Measurements from ENCODE around the gene YBX2. TPM values are rescaled to one million over a fixed set of nuclear protein-coding genes. Genes with fewer than 3 reads are reported as not detected.
A peak's percentile ranks its signal among the peaks of the same experiment; 100 is the strongest.

The YBX2 gene
- total RNA-seq, 1 donor from 2014 or later = 1.3 TPM

DNA sequence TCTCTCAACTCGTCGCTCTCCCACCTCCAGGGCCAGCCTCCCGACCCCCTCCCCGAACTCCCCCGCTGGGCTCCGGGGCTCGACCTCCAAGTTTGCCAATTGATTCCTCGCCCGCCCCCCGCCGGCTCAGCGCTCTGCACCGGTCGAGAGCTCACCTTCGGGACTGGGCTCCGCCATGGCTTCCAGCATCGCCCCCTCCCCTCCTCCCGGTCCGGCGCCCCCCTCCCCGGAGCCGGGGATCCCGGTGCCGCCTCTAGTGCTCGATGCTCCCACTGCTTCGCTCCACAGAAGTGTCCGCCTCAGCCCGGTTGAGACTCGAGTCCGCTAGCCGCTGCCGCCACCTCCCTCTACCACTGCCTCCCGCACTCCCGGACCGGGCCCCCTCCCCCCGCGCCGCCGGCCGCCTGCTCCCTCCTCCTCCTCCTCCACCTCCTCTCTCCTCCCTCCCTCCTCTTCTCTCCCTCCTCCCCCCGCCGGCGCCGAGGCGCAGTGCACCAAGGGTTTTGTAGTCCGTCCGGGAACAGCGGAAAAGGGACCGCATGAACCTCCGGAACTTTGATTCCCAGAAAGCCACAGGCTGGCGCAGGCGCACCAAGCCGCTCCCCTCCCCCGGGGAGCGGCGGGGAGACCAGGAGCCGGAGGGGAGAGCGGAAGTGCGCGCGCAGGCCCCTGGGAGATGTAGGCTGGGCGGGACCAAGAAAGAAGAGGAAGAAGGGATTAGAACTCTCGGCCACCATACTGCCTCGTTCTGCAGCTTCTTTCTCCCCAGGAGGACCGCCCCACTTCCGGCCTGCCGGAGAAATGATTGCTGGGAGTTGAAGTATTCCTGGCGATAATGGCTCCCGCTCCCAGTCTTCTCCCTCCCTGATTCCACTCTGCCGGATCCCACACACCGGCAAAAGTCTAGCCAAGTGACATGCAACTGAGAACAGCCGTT lies 55.1 kb downstream of the YBX2 start, which contains the start of gene PHF23:
Gene PHF23, minus strand, starts transcription at position 367 of the 937 bp plus-strand sequence. Its CDS starts 178 bp downstream, at position 189.
- peaks cover 15% of the 10 kb centered on the region for H3K36me3 Mint-ChIP-seq (ENCODE audit: unreplicated experiment)
- H3K27me3 Mint-ChIP-seq (ENCODE audit: unreplicated experiment) = peaks cover 42% of the 10 kb centered on the region

DNA sequence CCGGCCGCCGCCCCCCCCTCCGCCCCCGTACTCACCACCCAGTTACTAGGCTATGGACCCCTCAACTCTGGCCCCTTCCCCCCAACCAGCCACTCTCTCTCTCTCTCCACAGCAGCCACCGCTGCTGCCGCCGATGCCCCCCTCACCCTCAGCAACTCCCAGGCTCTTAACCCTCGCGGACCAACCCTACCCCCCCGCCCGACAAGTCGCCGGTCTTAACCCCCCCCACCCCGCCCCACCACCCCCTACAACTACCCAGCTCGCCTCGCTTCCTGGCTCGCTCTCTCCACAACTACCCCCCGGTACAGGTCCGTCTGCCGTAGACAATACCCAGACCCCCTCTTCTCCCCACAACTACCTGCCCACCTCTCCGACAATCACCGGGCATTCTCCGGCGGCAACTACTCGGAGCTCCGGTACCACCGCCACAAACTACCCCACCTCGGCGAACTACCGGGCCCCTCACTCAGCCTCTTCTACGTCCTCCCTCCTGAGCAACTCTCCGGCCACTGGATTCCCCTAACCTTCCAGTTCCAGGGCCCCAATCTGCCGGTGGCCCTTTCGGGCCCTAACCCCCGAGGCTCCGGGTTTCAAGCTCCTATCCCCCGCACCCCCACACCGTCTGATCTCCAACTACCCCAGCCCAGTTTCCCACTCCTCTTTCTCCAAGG lies 55.9 kb downstream of the YBX2 start:
- Mint-ChIP-seq H3K27ac (ENCODE audit: unreplicated experiment) (peak overlapping the region; percentile 89), H3K9me3 (ENCODE audit: unreplicated experiment) (peaks cover 43% of the 10 kb centered on the region), H3K27me3 (ENCODE audit: unreplicated experiment) (peaks cover 46% of the 10 kb centered on the region), H3K4me1 (ENCODE audit: low read depth, unreplicated experiment) (peaks cover 27% of the 10 kb centered on the region), H3K4me3 (ENCODE audit: unreplicated experiment) (peak overlapping the region; percentile 93), H3K36me3 (ENCODE audit: unreplicated experiment) (peaks cover 15% of the 10 kb centered on the region)
- TF ChIP-seq, protein P1, sequence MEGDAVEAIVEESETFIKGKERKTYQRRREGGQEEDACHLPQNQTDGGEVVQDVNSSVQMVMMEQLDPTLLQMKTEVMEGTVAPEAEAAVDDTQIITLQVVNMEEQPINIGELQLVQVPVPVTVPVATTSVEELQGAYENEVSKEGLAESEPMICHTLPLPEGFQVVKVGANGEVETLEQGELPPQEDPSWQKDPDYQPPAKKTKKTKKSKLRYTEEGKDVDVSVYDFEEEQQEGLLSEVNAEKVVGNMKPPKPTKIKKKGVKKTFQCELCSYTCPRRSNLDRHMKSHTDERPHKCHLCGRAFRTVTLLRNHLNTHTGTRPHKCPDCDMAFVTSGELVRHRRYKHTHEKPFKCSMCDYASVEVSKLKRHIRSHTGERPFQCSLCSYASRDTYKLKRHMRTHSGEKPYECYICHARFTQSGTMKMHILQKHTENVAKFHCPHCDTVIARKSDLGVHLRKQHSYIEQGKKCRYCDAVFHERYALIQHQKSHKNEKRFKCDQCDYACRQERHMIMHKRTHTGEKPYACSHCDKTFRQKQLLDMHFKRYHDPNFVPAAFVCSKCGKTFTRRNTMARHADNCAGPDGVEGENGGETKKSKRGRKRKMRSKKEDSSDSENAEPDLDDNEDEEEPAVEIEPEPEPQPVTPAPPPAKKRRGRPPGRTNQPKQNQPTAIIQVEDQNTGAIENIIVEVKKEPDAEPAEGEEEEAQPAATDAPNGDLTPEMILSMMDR (IDR thresholded peaks at IDR 0.05; ENCODE audit: partially characterized antibody, unreplicated experiment) = no peak
- no peak for DNase-seq

More for the DNA sequence above, 55.1 kb downstream of the YBX2 start, which contains the start of gene PHF23:
- peak within 1 kb of the TSS; percentile 100 for H3K27ac Mint-ChIP-seq (ENCODE audit: unreplicated experiment)
- peak within 1 kb of the TSS; percentile 99 for H3K4me3 Mint-ChIP-seq (ENCODE audit: unreplicated experiment)
- H3K4me1 Mint-ChIP-seq (ENCODE audit: low read depth, unreplicated experiment) = peaks cover 29% of the 10 kb centered on the region
- TF ChIP-seq, protein P1 (IDR thresholded peaks at IDR 0.05; ENCODE audit: partially characterized antibody, unreplicated experiment) = no peak
- DNase-seq = peak; percentile 98
- H3K9me3 Mint-ChIP-seq (ENCODE audit: unreplicated experiment) = peaks cover 40% of the 10 kb centered on the region

Other genes starting within 250 kb of the YBX2 start
- not detected for gene CLEC10A, start 214.4 kb downstream of the YBX2 start, total RNA-seq (ENCODE audit: unreplicated experiment)
- gene ASGR2, start 179.8 kb downstream of the YBX2 start, total RNA-seq (ENCODE audit: unreplicated experiment) = not detected
- 29.0 TPM for gene ASGR1, start 115.3 kb downstream of the YBX2 start, total RNA-seq (ENCODE audit: unreplicated experiment)
- gene DLG4, start 74.8 kb downstream of the YBX2 start, total RNA-seq (ENCODE audit: unreplicated experiment) = 157 TPM
- 375 TPM for gene ACADVL, start 74.7 kb downstream of the YBX2 start, total RNA-seq (ENCODE audit: unreplicated experiment)
- 79.1 TPM for gene DVL2, start 60.1 kb downstream of the YBX2 start, total RNA-seq (ENCODE audit: unreplicated experiment)
- 72.3 TPM for gene PHF23, start 55.2 kb downstream of the YBX2 start, total RNA-seq (ENCODE audit: unreplicated experiment)
- gene GABARAP, start 52.2 kb downstream of the YBX2 start, total RNA-seq (ENCODE audit: unreplicated experiment) = 908 TPM
- 185 TPM for gene CTDNEP1, start 42.9 kb downstream of the YBX2 start, total RNA-seq (ENCODE audit: unreplicated experiment)
- gene ELP5, start 42.4 kb downstream of the YBX2 start, total RNA-seq (ENCODE audit: unreplicated experiment) = 34.1 TPM
- gene CLDN7, start 32.2 kb downstream of the YBX2 start, total RNA-seq (ENCODE audit: unreplicated experiment) = 0.44 TPM
- gene SLC2A4, start 12.9 kb downstream of the YBX2 start, total RNA-seq (ENCODE audit: unreplicated experiment) = 0.42 TPM
- gene EIF5A, start 13.0 kb upstream of the YBX2 start, total RNA-seq (ENCODE audit: unreplicated experiment) = 347 TPM
- gene GPS2, start 20.7 kb upstream of the YBX2 start, total RNA-seq (ENCODE audit: unreplicated experiment) = 98.3 TPM
- 97.6 TPM for gene NEURL4, start 34.7 kb upstream of the YBX2 start, total RNA-seq (ENCODE audit: unreplicated experiment)
- gene ACAP1, start 41.9 kb upstream of the YBX2 start, total RNA-seq (ENCODE audit: unreplicated experiment) = not detected
- gene KCTD11, start 57.5 kb upstream of the YBX2 start, total RNA-seq (ENCODE audit: unreplicated experiment) = 2.2 TPM
- gene TMEM95, start 60.5 kb upstream of the YBX2 start, total RNA-seq (ENCODE audit: unreplicated experiment) = not detected
- gene TNK1, start 86.5 kb upstream of the YBX2 start, total RNA-seq (ENCODE audit: unreplicated experiment) = 0.34 TPM
- gene PLSCR3, start 99.9 kb upstream of the YBX2 start, total RNA-seq (ENCODE audit: unreplicated experiment) = 78.1 TPM
- gene TMEM256, start 109.5 kb upstream of the YBX2 start, total RNA-seq (ENCODE audit: unreplicated experiment) = 51.6 TPM
- gene NLGN2, start 113.2 kb upstream of the YBX2 start, total RNA-seq (ENCODE audit: unreplicated experiment) = 90.8 TPM
- gene SPEM1, start 125.7 kb upstream of the YBX2 start, total RNA-seq (ENCODE audit: unreplicated experiment) = not detected
- gene SPEM2, start 131.0 kb upstream of the YBX2 start, total RNA-seq (ENCODE audit: unreplicated experiment) = not detected
- gene SPEM3, start 134.2 kb upstream of the YBX2 start, total RNA-seq (ENCODE audit: unreplicated experiment) = not detected
- 0.42 TPM for gene TMEM102, start 140.8 kb upstream of the YBX2 start, total RNA-seq (ENCODE audit: unreplicated experiment)
- 4.8 TPM for gene FGF11, start 144.9 kb upstream of the YBX2 start, total RNA-seq (ENCODE audit: unreplicated experiment)
- gene CHRNB1, start 150.4 kb upstream of the YBX2 start, total RNA-seq (ENCODE audit: unreplicated experiment) = 16.4 TPM
- gene ZBTB4, start 185.0 kb upstream of the YBX2 start, total RNA-seq (ENCODE audit: unreplicated experiment) = 25.1 TPM
- 0.34 TPM for gene SLC35G6, start 186.8 kb upstream of the YBX2 start, total RNA-seq (ENCODE audit: unreplicated experiment)
- gene POLR2A, start 189.7 kb upstream of the YBX2 start, total RNA-seq (ENCODE audit: unreplicated experiment) = 200 TPM

Measured in glutamatergic neuron (in vitro differentiated cells).